ENCODE data around the gene NOLC1. TPM values are rescaled to one million over a fixed set of nuclear protein-coding genes. Genes with fewer than 3 reads are reported as not detected.

NOLC1 gene
- total and polyA plus RNA-seq, 2 of the 13 experiments (the other 11 are each of a cell fraction or from before 2014, with no cell fraction given) = 50.6 to 81.0 TPM

DNA sequence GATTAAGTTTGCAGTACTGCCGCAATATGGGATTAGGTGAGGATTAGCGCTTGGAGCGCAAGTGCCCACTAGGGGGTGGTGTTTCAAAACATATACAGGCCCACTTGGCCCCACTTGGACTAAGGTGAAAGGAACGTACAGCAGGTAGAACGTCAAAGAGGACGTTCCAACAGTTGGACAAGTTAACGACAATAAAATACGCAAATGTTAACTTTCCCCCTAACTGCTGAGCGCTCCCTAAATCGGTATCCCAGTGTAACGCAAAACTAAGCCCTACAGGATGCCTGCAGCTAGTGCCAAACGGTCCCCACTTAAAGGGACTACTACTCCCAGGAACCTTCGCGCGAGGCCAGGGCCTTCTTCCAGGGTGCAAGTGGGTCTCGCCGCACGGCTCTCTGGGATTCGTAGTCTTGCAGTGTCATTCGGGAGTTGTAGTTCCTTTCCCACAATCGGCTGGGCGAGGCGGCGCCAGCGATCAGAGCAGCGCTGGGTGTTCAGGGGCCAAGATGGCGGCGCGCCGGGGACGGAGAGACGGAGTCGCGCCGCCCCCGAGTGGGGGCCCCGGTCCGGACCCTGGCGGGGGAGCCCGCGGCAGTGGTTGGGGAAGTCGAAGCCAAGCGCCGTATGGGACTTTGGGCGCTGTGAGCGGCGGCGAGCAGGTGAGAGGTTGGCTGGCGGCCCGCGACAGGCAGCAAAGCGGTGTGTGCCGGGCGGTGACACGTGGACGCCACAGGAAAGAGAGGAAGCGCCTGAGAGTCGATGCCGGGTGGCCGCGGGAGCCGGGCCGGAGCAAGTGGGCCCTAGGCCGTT, 19.4 kb upstream of the NOLC1 start, which contains the start of gene PPRC1 (continued):
- TF ChIP-seq ZNF18 (CRISPR knock-in tag; IDR thresholded peaks at IDR 0.05; ENCODE audit: insufficient replicate concordance) (peak; percentile 82), CEBPG (CRISPR knock-in tag; IDR thresholded peaks at IDR 0.05) (peak; percentile 22), TERF1 (CRISPR knock-in tag; IDR thresholded peaks at IDR 0.05) (no peak), ZBTB8A (CRISPR knock-in tag; IDR thresholded peaks at IDR 0.05; ENCODE audit: borderline replicate concordance, low read depth) (no peak), CHD2 (IDR thresholded peaks at IDR 0.05; ENCODE audit: low read depth, low read length) (peak; percentile 68; the same call in 1 of the 2 replicates), ZNF720 (CRISPR knock-in tag; IDR thresholded peaks at IDR 0.05) (0 out of 2 replicates have a peak, but pooled peaks have one; percentile 14), ZNF674 (CRISPR knock-in tag; IDR thresholded peaks at IDR 0.05; ENCODE audit: low read depth) (no peak), ZNF138 (CRISPR knock-in tag; IDR thresholded peaks at IDR 0.05; ENCODE audit: low read depth) (no peak), ZNF556 (CRISPR knock-in tag; IDR thresholded peaks at IDR 0.05; ENCODE audit: borderline replicate concordance) (no peak), SP2 (CRISPR knock-in tag; IDR thresholded peaks at IDR 0.05) (peak; percentile 42; the same call in 1 of the 2 replicates), CBX1 (IDR thresholded peaks at IDR 0.05; ENCODE audit: low read depth) (peak; percentile 49), ZNF225 (CRISPR knock-in tag; IDR thresholded peaks at IDR 0.05) (peak; percentile 24; the same call in 1 of the 2 replicates)
- TF ChIP-seq, protein P1, sequence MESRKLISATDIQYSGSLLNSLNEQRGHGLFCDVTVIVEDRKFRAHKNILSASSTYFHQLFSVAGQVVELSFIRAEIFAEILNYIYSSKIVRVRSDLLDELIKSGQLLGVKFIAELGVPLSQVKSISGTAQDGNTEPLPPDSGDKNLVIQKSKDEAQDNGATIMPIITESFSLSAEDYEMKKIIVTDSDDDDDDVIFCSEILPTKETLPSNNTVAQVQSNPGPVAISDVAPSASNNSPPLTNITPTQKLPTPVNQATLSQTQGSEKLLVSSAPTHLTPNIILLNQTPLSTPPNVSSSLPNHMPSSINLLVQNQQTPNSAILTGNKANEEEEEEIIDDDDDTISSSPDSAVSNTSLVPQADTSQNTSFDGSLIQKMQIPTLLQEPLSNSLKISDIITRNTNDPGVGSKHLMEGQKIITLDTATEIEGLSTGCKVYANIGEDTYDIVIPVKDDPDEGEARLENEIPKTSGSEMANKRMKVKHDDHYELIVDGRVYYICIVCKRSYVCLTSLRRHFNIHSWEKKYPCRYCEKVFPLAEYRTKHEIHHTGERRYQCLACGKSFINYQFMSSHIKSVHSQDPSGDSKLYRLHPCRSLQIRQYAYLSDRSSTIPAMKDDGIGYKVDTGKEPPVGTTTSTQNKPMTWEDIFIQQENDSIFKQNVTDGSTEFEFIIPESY (CRISPR knock-in tag; IDR thresholded peaks at IDR 0.05) = 0 out of 2 replicates have a peak, but pooled peaks have one; percentile 18
- TF ChIP-seq, protein P2, sequence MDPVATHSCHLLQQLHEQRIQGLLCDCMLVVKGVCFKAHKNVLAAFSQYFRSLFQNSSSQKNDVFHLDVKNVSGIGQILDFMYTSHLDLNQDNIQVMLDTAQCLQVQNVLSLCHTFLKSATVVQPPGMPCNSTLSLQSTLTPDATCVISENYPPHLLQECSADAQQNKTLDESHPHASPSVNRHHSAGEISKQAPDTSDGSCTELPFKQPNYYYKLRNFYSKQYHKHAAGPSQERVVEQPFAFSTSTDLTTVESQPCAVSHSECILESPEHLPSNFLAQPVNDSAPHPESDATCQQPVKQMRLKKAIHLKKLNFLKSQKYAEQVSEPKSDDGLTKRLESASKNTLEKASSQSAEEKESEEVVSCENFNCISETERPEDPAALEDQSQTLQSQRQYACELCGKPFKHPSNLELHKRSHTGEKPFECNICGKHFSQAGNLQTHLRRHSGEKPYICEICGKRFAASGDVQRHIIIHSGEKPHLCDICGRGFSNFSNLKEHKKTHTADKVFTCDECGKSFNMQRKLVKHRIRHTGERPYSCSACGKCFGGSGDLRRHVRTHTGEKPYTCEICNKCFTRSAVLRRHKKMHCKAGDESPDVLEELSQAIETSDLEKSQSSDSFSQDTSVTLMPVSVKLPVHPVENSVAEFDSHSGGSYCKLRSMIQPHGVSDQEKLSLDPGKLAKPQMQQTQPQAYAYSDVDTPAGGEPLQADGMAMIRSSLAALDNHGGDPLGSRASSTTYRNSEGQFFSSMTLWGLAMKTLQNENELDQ (CRISPR knock-in tag; IDR thresholded peaks at IDR 0.05; ENCODE audit: borderline replicate concordance) = no peak; the same call in 1 of the 2 replicates
- TF ChIP-seq, protein P3, sequence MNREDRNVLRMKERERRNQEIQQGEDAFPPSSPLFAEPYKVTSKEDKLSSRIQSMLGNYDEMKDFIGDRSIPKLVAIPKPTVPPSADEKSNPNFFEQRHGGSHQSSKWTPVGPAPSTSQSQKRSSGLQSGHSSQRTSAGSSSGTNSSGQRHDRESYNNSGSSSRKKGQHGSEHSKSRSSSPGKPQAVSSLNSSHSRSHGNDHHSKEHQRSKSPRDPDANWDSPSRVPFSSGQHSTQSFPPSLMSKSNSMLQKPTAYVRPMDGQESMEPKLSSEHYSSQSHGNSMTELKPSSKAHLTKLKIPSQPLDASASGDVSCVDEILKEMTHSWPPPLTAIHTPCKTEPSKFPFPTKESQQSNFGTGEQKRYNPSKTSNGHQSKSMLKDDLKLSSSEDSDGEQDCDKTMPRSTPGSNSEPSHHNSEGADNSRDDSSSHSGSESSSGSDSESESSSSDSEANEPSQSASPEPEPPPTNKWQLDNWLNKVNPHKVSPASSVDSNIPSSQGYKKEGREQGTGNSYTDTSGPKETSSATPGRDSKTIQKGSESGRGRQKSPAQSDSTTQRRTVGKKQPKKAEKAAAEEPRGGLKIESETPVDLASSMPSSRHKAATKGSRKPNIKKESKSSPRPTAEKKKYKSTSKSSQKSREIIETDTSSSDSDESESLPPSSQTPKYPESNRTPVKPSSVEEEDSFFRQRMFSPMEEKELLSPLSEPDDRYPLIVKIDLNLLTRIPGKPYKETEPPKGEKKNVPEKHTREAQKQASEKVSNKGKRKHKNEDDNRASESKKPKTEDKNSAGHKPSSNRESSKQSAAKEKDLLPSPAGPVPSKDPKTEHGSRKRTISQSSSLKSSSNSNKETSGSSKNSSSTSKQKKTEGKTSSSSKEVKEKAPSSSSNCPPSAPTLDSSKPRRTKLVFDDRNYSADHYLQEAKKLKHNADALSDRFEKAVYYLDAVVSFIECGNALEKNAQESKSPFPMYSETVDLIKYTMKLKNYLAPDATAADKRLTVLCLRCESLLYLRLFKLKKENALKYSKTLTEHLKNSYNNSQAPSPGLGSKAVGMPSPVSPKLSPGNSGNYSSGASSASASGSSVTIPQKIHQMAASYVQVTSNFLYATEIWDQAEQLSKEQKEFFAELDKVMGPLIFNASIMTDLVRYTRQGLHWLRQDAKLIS (CRISPR knock-in tag; IDR thresholded peaks at IDR 0.05) = no peak

All from HepG2 (cell line).